ENCODE results near the gene KRT81.
A peak's percentile ranks its signal among the peaks of the same experiment; 100 is the strongest.
"Not testable (repeated sequence)": the region's sequence is repeated elsewhere in the genome, so short reads cannot be mapped to it uniquely, and the experiment has no call there.

KRT81 gene

DNA sequence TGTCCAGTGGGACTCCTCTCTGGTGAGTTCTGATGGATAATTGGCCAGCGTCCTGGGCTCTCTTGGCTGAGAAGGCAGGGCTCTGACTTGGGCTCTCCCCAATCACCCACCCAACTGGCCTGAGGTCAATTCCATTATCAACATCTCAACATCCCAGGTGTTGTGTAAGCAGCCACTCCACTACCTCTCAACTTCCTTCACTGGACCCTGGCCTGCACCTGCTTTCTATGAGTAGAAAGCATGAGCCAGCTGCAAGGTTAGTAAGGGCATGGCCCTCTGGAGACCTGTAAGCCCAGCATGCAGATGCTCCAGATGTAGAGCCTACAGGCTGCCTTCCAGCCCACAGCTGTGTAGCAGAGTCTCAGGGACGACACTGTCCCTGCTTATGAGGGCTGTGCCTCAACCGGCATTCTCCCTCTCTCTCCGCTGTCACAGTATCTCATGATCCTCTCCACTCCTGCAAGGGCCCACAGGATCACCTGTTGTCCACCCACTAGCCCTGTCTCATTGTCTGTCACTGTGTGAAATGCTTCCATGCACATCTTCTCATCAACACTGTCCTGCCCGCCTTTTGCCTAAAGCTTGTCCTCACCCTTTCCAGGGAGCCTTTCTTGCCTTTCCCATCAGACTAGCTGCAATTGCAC, 5.4 kb upstream of the KRT81 start:
- Mint-ChIP-seq H3K27me3 (peaks cover 21 to 58% of the 10 kb centered on the region in 2 donors), H3K4me1 (no peaks in the 10 kb centered on the region), H3K36me3 (no peaks in the 10 kb centered on the region), H3K9me3 (no peaks in the 10 kb centered on the region), H3K4me3 (no peak overlapping the region), H3K27ac (no peak overlapping the region)
- no peak for DNase-seq
- no peak for ATAC-seq (replicated peaks)

GRCh38 chr12:52295663-52296062, 4.3 kb upstream of the KRT81 start:
- DNase-seq = no peak
- no peaks in the 10 kb centered on the region for H3K4me1 Mint-ChIP-seq
- no peak for ATAC-seq (replicated peaks)
- H3K27ac Mint-ChIP-seq = no peak overlapping the region
- no peaks in the 10 kb centered on the region for H3K36me3 Mint-ChIP-seq
- H3K4me3 Mint-ChIP-seq = no peak overlapping the region
- H3K9me3 Mint-ChIP-seq = no peaks in the 10 kb centered on the region
- H3K27me3 Mint-ChIP-seq = peaks cover 20 to 58% of the 10 kb centered on the region in 2 donors

- Mint-ChIP-seq H3K4me3 (no peak overlapping the region), H3K27ac (no peak overlapping the region), H3K4me1 (no peaks in the 10 kb centered on the region), H3K9me3 (no peaks in the 10 kb centered on the region), H3K36me3 (no peaks in the 10 kb centered on the region), H3K27me3 (peaks cover 20 to 58% of the 10 kb centered on the region in 2 donors)
- no peak for ATAC-seq (replicated peaks)
- no peak for DNase-seq
These were observed 3.5 kb upstream of the KRT81 start for GRCh38 chr12:52294803-52295202.

- ATAC-seq (replicated peaks) (no peak), DNase-seq (no peak)
- H3K27ac Mint-ChIP-seq = no peak overlapping the region
- H3K9me3 Mint-ChIP-seq = no peaks in the 10 kb centered on the region
- no peaks in the 10 kb centered on the region for H3K36me3 Mint-ChIP-seq
- no peak overlapping the region for H3K4me3 Mint-ChIP-seq
- H3K27me3 Mint-ChIP-seq = peaks cover 20 to 55% of the 10 kb centered on the region in 2 donors
- no peaks in the 10 kb centered on the region for H3K4me1 Mint-ChIP-seq
These were observed 2.6 kb upstream of the KRT81 start for GRCh38 chr12:52293926-52294325.

- DNase-seq = not testable (repeated sequence)
These were observed 725 bp downstream of the KRT81 start for GRCh38 chr12:52290483-52291134.

GRCh38 chr12:52287816-52288805, 3.2 kb downstream of the KRT81 start:
- not testable (repeated sequence) for DNase-seq, H3K36me3 Mint-ChIP-seq, H3K4me3 Mint-ChIP-seq, H3K9me3 Mint-ChIP-seq, H3K4me1 Mint-ChIP-seq
- peaks cover 19 to 25% of the 10 kb centered on the region in 2 donors for H3K27me3 Mint-ChIP-seq
- peak; percentile 59 to 75 for ATAC-seq (replicated peaks)
- H3K27ac Mint-ChIP-seq = peak overlapping the region; percentile 25

More at GRCh38 chr12:52290483-52291134, 725 bp downstream of the KRT81 start:
- not testable (repeated sequence) for H3K4me1 Mint-ChIP-seq; H3K9me3 Mint-ChIP-seq; ATAC-seq (replicated peaks); H3K36me3 Mint-ChIP-seq; H3K4me3 Mint-ChIP-seq; H3K27ac Mint-ChIP-seq
- peaks cover 19 to 42% of the 10 kb centered on the region in 2 donors for H3K27me3 Mint-ChIP-seq

DNA sequence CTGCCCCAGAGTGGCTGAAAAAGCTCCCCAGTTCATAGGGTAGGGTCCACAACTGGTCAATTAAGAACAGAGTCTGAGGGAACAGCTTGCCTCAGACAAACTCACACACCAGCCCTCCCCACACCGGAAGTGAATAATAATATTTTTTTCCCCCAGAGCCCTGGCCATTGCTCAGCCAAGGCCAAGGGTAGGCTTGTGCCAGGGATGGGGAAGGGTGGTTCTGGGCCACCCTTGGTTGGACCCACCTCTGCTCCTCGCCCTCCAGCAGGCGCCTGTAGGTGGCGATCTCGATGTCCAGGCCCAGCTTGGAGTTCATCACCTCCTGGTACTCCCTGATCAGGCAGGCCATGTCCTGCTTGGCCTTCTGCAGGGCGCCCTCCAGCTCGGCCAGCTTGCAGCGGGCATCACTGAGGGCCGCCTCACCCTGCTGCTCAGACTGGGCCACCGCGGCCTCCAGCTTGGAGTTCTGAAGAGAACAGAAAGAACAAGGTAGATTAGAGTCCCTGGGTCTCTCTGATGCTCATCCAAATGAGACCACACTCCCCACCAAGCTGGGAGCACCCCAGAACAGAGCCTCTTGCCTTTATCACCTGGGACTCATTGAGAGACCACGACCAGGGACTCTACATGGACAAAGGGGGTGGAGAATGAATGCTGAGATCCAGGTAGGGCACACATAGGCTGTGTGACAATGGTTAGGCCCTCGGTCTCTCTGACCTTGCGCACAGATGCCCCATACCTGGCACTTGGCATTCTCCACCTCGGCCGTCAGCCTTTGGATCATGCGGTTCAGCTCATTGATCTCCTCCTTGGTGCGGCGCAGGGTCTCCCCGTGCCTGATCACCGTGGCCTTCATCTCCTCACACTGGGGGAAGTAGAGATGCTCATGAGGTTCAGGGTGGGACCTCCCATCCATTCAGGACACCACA, 4.2 kb downstream of the KRT81 start:
- H3K9me3 Mint-ChIP-seq; H3K27ac Mint-ChIP-seq; DNase-seq; H3K4me1 Mint-ChIP-seq; ATAC-seq (replicated peaks); H3K4me3 Mint-ChIP-seq; H3K36me3 Mint-ChIP-seq: not testable (repeated sequence)
- H3K27me3 Mint-ChIP-seq = peaks cover 19 to 27% of the 10 kb centered on the region in 2 donors

- DNase-seq = no peak
- no peak for ATAC-seq (replicated peaks)
- Mint-ChIP-seq H3K4me1 (peaks cover 4 to 10% of the 10 kb centered on the region in 2 donors), H3K27ac (no peak overlapping the region), H3K27me3 (peaks cover 14 to 19% of the 10 kb centered on the region in 2 donors), H3K9me3 (no peaks in the 10 kb centered on the region), H3K36me3 (no peaks in the 10 kb centered on the region), H3K4me3 (no peak overlapping the region)
These were observed 5.3 kb downstream of the KRT81 start for GRCh38 chr12:52285851-52286530.

GRCh38 chr12:52285172-52285745, 6.1 kb downstream of the KRT81 start:
- Mint-ChIP-seq H3K4me1 (peaks cover 4 to 10% of the 10 kb centered on the region in 2 donors), H3K4me3 (no peak overlapping the region), H3K27me3 (peaks cover 16 to 21% of the 10 kb centered on the region in 2 donors), H3K36me3 (no peaks in the 10 kb centered on the region), H3K9me3 (no peaks in the 10 kb centered on the region), H3K27ac (no peak overlapping the region)
- ATAC-seq (replicated peaks) = no peak
- DNase-seq = no peak

DNA sequence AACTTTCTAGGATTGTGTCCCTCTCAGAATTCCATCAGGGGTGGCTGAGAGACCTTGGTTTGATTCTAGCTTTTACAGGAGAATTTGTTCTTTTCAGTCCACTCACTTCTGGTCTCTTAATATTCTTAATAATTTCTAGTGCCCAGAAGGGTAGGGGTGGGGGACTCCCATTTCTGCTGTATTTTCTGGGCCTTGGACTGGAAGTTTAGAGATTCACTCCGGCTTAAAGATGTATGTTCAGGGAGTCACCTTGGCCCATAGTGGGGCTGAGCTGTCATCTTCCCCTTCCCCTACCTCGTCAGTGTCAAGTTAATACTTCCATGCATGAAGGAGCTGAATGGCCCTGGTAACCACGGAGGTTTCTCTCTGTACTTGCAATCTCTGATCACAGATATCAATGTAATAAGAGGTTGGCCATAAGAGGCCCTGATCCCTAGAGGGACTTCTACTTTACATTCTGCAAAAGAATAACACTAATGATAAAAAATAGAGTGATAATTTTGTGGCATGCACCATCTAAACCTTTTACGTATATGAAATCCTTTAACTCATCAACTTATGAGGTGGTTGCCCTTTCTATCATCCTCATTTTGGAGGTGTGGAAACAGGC, 6.7 kb downstream of the KRT81 start:
- peaks cover 4 to 10% of the 10 kb centered on the region in 2 donors for H3K4me1 Mint-ChIP-seq
- peaks cover 22 to 27% of the 10 kb centered on the region in 2 donors for H3K27me3 Mint-ChIP-seq
- no peaks in the 10 kb centered on the region for H3K9me3 Mint-ChIP-seq
- DNase-seq (no peak), ATAC-seq (replicated peaks) (no peak)
- no peak overlapping the region for H3K4me3 Mint-ChIP-seq
- no peak overlapping the region for H3K27ac Mint-ChIP-seq
- no peaks in the 10 kb centered on the region for H3K36me3 Mint-ChIP-seq

- Mint-ChIP-seq H3K9me3 (no peaks in the 10 kb centered on the region), H3K4me3 (no peak overlapping the region), H3K27ac (no peak overlapping the region), H3K4me1 (peaks cover 7 to 12% of the 10 kb centered on the region in 2 donors), H3K27me3 (peaks cover 42 to 47% of the 10 kb centered on the region in 2 donors), H3K36me3 (no peaks in the 10 kb centered on the region)
- DNase-seq (no peak), ATAC-seq (replicated peaks) (no peak)
These were observed 10.4 kb downstream of the KRT81 start for GRCh38 chr12:52280796-52281560.

GRCh38 chr12:52280319-52280795, 11.0 kb downstream of the KRT81 start:
- ATAC-seq (replicated peaks) (no peak), DNase-seq (no peak)
- H3K9me3 Mint-ChIP-seq = no peaks in the 10 kb centered on the region
- no peak overlapping the region for H3K27ac Mint-ChIP-seq
- H3K4me1 Mint-ChIP-seq = peaks cover 7 to 12% of the 10 kb centered on the region in 2 donors
- no peaks in the 10 kb centered on the region for H3K36me3 Mint-ChIP-seq
- H3K27me3 Mint-ChIP-seq = peaks cover 46 to 47% of the 10 kb centered on the region in 2 donors
- H3K4me3 Mint-ChIP-seq = no peak overlapping the region
